GM12892 (cell line): Measurements from ENCODE around the gene CPNE4.

Experiments
- POLR2A ChIP-seq: IDR thresholded peaks from 2 replicates; pipeline ENCODE4 v1.6.1; 2011; ENCODE audit warnings: low read depth, low read length, control low read depth
- POLR2AphosphoS5 ChIP-seq: IDR thresholded peaks from 2 replicates; pipeline ENCODE4 v1.6.1; 2011; ENCODE audit warnings: low read depth, low read length, control low read depth

GRCh38 chr3:131501949-131502348, 532.9 kb downstream of the CPNE4 start:
- TF ChIP-seq POLR2A (no peak), POLR2AphosphoS5 (no peak)
